ENCODE measurements around the gene RNF32. TPM values are rescaled to one million over a fixed set of nuclear protein-coding genes. Genes with fewer than 3 reads are reported as not detected.

The RNF32 gene
- total and polyA plus RNA-seq, 2 of the 13 experiments (the other 11 are each of a cell fraction or from before 2014, with no cell fraction given), result not detected

DNA sequence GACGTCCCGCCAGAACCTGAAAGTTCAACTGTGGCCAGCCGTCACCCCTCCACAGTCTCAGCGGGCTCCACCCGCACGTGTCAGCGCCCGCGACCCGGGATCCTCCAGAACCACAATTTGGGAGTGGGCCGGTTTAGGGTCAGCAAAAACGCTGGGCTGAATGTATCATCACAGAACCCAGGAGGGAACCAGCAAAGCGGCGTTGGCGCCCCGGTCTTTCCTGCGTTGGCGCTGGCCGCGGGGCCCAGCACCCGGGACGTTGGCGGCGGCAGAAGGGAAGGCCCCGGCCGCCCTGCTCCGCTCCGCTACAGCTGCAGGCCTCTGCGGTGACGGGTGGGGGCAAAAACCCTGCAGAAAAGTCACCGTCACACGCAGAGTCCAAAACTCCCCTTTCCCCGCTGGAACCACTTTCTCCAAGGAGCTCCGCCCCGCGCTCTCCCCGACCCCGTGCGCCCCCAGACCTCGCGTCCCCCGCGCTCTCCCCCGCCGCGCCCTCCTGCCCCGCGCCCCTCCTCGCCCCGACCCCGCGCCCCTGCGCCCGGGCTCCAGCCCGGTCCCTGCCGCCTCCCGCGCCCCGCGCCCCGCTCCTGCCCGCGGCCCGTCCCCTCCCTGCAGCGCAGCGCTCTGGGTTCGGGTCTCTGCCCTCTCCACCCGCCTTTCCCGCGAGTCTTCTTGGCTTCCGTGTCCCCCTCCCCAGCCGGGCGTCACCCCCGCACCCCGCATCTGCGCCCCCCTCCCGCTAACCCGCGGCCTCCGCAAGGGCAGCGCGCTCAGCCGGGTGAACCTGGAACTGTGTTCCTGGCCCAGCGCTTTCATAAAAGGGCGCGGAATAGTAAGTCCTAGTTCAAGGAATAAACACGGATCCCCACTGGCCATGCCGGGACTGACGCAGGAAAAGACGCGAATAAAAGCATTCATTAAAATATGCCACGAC is 24.0 kb upstream of the RNF32 start (continued):
- TF ChIP-seq U2AF1 (optimal IDR thresholded peaks at IDR 0.05; ENCODE audit: low read depth, low read length) (peak; percentile 40), FOSL2 (CRISPR knock-in tag; IDR thresholded peaks at IDR 0.05) (0 out of 2 replicates have a peak, but pooled peaks have one; percentile 15), POLR2AphosphoS5 (IDR thresholded peaks at IDR 0.05; ENCODE audit: low read depth, low read length) (peak; percentile 25), HNRNPLL (IDR thresholded peaks at IDR 0.05; ENCODE audit: low read depth, low read length, poor library complexity, severe bottlenecking) (peak; percentile 72), MBNL3 (CRISPR knock-in tag; conservative IDR thresholded peaks at IDR 0.05) (no peak), ZNF562 (CRISPR knock-in tag; IDR thresholded peaks at IDR 0.05; ENCODE audit: borderline replicate concordance) (no peak), KMT2A (CRISPR knock-in tag; IDR thresholded peaks at IDR 0.05) (0 out of 2 replicates have a peak, but pooled peaks have one; percentile 17), SAP130 (CRISPR knock-in tag; IDR thresholded peaks at IDR 0.05; ENCODE audit: low read depth) (peak; percentile 54; the same call in 1 of the 2 replicates)
- TF ChIP-seq, protein P1, sequence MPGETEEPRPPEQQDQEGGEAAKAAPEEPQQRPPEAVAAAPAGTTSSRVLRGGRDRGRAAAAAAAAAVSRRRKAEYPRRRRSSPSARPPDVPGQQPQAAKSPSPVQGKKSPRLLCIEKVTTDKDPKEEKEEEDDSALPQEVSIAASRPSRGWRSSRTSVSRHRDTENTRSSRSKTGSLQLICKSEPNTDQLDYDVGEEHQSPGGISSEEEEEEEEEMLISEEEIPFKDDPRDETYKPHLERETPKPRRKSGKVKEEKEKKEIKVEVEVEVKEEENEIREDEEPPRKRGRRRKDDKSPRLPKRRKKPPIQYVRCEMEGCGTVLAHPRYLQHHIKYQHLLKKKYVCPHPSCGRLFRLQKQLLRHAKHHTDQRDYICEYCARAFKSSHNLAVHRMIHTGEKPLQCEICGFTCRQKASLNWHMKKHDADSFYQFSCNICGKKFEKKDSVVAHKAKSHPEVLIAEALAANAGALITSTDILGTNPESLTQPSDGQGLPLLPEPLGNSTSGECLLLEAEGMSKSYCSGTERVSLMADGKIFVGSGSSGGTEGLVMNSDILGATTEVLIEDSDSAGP (CRISPR knock-in tag; IDR thresholded peaks at IDR 0.05; ENCODE audit: borderline replicate concordance), result 0 out of 2 replicates have a peak, but pooled peaks have one; percentile 12
- TF ChIP-seq, protein P2, sequence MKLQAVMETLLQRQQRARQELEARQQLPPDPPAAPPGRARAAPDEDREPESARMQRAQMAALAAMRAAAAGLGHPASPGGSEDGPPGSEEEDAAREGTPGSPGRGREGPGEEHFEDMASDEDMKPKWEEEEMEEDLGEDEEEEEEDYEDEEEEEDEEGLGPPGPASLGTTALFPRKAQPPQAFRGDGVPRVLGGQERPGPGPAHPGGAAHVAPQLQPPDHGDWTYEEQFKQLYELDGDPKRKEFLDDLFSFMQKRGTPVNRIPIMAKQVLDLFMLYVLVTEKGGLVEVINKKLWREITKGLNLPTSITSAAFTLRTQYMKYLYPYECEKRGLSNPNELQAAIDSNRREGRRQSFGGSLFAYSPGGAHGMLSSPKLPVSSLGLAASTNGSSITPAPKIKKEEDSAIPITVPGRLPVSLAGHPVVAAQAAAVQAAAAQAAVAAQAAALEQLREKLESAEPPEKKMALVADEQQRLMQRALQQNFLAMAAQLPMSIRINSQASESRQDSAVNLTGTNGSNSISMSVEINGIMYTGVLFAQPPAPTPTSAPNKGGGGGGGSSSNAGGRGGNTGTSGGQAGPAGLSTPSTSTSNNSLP (IDR thresholded peaks at IDR 0.05; ENCODE audit: low read depth, low read length), result 0 out of 2 replicates have a peak, but pooled peaks have one; percentile 10
- TF ChIP-seq, protein P3, sequence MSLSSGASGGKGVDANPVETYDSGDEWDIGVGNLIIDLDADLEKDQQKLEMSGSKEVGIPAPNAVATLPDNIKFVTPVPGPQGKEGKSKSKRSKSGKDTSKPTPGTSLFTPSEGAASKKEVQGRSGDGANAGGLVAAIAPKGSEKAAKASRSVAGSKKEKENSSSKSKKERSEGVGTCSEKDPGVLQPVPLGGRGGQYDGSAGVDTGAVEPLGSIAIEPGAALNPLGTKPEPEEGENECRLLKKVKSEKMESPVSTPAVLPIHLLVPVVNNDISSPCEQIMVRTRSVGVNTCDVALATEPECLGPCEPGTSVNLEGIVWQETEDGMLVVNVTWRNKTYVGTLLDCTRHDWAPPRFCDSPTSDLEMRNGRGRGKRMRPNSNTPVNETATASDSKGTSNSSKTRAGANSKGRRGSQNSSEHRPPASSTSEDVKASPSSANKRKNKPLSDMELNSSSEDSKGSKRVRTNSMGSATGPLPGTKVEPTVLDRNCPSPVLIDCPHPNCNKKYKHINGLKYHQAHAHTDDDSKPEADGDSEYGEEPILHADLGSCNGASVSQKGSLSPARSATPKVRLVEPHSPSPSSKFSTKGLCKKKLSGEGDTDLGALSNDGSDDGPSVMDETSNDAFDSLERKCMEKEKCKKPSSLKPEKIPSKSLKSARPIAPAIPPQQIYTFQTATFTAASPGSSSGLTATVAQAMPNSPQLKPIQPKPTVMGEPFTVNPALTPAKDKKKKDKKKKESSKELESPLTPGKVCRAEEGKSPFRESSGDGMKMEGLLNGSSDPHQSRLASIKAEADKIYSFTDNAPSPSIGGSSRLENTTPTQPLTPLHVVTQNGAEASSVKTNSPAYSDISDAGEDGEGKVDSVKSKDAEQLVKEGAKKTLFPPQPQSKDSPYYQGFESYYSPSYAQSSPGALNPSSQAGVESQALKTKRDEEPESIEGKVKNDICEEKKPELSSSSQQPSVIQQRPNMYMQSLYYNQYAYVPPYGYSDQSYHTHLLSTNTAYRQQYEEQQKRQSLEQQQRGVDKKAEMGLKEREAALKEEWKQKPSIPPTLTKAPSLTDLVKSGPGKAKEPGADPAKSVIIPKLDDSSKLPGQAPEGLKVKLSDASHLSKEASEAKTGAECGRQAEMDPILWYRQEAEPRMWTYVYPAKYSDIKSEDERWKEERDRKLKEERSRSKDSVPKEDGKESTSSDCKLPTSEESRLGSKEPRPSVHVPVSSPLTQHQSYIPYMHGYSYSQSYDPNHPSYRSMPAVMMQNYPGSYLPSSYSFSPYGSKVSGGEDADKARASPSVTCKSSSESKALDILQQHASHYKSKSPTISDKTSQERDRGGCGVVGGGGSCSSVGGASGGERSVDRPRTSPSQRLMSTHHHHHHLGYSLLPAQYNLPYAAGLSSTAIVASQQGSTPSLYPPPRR (CRISPR knock-in tag; IDR thresholded peaks at IDR 0.05; ENCODE audit: borderline replicate concordance), result no peak
- TF ChIP-seq, protein P4, sequence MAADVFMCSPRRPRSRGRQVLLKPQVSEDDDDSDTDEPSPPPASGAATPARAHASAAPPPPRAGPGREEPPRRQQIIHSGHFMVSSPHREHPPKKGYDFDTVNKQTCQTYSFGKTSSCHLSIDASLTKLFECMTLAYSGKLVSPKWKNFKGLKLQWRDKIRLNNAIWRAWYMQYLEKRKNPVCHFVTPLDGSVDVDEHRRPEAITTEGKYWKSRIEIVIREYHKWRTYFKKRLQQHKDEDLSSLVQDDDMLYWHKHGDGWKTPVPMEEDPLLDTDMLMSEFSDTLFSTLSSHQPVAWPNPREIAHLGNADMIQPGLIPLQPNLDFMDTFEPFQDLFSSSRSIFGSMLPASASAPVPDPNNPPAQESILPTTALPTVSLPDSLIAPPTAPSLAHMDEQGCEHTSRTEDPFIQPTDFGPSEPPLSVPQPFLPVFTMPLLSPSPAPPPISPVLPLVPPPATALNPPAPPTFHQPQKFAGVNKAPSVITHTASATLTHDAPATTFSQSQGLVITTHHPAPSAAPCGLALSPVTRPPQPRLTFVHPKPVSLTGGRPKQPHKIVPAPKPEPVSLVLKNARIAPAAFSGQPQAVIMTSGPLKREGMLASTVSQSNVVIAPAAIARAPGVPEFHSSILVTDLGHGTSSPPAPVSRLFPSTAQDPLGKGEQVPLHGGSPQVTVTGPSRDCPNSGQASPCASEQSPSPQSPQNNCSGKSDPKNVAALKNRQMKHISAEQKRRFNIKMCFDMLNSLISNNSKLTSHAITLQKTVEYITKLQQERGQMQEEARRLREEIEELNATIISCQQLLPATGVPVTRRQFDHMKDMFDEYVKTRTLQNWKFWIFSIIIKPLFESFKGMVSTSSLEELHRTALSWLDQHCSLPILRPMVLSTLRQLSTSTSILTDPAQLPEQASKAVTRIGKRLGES (CRISPR knock-in tag; IDR thresholded peaks at IDR 0.05; ENCODE audit: borderline replicate concordance), result no peak
- TF ChIP-seq, protein P5, sequence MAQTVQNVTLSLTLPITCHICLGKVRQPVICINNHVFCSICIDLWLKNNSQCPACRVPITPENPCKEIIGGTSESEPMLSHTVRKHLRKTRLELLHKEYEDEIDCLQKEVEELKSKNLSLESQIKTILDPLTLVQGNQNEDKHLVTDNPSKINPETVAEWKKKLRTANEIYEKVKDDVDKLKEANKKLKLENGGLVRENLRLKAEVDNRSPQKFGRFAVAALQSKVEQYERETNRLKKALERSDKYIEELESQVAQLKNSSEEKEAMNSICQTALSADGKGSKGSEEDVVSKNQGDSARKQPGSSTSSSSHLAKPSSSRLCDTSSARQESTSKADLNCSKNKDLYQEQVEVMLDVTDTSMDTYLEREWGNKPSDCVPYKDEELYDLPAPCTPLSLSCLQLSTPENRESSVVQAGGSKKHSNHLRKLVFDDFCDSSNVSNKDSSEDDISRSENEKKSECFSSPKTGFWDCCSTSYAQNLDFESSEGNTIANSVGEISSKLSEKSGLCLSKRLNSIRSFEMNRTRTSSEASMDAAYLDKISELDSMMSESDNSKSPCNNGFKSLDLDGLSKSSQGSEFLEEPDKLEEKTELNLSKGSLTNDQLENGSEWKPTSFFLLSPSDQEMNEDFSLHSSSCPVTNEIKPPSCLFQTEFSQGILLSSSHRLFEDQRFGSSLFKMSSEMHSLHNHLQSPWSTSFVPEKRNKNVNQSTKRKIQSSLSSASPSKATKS (CRISPR knock-in tag; IDR thresholded peaks at IDR 0.05), result no peak

All from HepG2 (cell line).